AG20443 (cell line): Measurements from ENCODE around the gene DYNLT4.
"Not testable (repeated sequence)": the region's sequence is repeated elsewhere in the genome, so short reads cannot be mapped to it uniquely, and the experiment has no call there.

Experiments
- DNase-seq: peaks from one replicate; pipeline ENCODE4 v3.0.0; 2012; ENCODE audit warnings: low spot score, mixed read lengths

DYNLT4 gene

DNA sequence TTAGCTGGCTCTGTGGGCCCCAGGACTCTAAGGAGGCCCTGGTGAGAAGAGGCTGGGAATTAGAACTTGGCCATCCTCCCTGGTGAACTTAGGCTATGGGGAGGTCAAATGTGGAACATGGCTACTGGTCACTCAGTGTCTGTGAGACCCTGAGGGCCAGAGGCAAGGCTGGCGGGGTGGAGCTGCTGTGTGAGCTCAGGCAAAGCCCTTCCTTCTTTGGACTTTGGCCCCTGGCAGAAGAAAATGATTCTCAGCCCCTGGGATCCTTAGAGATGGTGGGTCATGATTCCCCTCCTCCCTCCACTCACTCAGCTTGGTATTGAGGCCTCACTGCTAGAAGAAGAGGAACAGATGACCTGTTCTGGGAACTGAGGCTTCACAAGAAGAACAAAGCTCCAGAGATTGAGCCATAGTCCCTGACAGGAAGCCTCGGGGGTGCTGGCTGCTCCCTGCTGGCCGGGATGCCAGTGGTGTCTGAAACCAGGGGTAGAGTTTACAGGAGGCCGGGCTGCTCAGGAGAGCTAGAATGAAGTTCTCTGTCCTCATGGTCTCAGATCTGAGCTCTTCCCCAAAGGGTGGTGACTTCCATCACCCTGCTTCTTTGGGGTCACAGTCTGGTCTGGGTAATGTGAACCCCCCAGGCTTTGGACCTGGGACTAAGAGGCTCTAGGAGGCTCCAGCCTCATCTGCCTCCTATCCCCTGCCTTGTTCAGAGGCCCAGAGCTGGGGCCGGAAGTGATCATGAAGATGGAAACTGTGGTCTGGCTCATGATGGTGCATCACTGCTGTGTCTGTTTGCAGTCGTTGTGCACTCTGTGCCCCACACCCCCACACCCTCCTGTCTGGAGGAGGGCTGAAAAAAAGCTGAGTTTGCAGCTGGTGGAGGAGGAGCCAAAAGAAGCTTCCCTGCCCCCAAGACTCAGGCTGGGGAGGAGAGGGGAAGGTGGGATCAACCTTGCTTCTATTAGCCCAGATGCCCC is 2.1 kb upstream of the DYNLT4 start:
- DNase-seq = peak; percentile 50

DNA sequence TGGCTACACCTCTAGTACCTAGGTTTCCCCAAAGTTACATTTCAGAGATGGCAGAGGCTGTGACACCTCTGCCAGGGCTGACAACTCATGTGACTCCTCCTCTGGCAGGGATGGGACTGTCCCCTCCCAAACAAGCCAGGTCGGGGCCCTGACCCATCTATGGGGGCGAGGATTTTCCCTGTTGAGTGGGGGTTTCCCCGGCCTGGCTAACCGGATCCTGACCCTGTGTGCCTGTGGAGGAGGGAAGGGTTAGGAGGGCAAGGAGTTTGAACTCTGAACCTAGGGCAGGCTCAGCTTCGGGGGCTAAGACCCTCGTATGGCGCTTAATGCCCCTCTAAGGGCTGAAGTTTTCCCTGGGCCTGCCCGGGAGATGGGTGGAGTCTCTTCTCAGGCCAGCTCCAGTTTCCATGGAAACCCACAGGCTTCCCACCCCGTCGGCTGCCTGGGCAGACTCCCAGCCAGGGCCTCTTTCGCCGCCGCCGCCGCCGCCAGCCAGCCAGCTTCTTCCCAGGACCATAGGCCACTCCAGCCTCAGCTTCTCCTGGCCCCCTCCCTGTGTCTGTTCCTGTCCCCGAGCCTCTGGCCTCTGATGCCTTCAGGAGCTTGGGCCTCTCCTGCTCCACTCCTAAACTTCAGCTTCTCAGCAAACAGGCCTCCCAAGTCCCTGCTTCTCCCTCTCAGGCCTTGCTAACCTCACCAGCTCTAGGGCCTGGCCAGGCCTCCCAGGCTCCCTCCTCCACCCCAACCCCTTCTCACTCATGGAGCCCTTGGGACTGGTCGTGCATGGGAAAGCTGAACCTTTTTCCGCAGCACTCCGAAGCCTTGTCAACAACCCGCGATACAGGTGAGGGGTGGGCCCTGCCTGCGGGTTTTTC is 1.1 kb upstream of the DYNLT4 start, which contains the start of gene BTBD19:
TSS of gene BTBD19 (plus strand) at position 461 of the 875 bp plus-strand sequence. CDS start at position 759, 298 bp downstream.
- peak; percentile 93 for DNase-seq

DNA sequence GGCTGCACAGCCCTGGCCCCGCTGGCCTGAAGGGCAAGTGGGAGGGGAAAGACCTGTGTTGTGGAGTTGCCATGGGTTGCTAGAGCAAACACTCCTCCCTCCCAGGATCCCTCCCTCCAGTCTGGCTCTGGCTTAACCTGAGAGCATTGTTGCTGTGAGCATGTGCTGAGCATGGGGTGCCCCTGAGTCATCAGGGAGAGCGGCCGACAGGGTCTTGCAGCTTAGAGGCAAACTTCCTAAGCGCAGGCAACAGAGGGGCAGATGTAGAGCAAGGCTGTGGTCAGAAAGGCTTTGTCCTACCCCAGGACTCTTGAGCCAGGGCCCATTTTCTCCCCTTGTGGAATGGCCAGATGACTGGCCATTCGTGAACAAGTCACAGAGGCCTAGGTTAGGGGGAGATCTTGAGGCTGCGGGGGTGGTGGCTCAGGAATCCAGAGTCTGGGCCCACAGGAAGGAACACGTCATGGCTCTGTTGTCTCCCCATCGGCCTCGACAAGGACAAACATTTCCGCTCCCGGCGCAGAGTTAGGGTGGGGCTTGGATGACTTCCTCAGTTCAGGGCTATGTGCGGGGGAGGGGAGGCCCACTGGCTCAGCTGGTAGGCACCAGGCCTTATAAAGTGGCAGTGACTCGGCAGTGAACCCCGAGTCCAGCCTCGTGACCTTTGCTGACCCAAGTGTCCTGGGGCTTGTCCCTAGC is 362 bp upstream of the DYNLT4 start:
- DNase-seq = peak; percentile 93

DNA sequence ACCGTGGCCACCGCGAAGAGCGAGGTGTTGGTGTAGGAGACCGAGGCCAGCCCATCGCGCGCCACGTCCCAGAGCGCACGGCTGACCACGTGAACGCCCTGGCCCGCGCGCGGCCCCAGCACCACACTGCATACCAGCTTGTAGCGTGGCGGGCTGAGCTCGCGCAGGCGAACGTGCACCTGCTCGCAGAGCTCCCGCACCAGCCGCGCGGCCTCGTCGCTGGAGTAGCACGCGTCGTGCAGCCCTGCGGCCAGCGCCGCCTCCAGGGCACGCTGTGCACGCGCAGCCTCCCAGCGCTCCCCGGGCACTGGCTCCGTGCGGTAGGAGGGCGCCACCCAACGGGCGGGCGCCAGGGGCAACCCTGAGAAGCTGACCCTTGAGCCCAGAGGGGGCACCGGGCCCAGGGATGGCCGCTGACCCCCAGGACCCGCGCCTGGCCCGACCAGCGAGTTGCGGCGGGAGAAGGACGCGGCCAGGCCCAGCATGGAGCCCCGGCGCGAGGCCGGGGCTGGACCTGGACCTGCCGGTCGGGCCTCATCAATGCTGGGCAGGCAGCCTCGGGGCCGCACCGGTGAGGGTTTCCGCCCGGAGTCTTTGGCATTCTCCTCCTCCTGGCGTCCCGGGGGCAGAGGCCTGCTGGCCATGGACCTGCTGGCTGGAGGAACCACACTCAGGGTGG is 987 bp downstream of the DYNLT4 start:
- no peak for DNase-seq

DNA sequence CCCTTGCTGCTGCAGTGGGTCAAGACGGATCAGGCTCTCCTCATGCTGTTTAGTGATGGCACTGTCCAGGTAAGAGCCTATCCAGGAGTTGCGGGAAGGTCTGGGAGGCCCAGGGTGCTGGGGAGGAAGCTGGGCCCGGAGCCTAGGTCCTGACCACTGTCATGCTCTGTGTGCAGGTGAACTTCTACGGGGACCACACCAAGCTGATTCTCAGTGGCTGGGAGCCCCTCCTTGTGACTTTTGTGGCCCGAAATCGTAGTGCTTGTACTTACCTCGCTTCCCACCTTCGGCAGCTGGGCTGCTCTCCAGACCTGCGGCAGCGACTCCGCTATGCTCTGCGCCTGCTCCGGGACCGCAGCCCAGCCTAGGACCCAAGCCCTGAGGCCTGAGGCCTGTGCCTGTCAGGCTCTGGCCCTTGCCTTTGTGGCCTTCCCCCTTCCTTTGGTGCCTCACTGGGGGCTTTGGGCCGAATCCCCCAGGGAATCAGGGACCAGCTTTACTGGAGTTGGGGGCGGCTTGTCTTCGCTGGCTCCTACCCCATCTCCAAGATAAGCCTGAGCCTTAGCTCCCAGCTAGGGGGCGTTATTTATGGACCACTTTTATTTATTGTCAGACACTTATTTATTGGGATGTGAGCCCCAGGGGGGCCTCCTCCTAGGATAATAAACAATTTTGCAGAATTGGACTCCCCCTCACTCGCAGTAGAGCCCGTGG is 1.7 kb downstream of the DYNLT4 start:
- no peak for DNase-seq

DNA sequence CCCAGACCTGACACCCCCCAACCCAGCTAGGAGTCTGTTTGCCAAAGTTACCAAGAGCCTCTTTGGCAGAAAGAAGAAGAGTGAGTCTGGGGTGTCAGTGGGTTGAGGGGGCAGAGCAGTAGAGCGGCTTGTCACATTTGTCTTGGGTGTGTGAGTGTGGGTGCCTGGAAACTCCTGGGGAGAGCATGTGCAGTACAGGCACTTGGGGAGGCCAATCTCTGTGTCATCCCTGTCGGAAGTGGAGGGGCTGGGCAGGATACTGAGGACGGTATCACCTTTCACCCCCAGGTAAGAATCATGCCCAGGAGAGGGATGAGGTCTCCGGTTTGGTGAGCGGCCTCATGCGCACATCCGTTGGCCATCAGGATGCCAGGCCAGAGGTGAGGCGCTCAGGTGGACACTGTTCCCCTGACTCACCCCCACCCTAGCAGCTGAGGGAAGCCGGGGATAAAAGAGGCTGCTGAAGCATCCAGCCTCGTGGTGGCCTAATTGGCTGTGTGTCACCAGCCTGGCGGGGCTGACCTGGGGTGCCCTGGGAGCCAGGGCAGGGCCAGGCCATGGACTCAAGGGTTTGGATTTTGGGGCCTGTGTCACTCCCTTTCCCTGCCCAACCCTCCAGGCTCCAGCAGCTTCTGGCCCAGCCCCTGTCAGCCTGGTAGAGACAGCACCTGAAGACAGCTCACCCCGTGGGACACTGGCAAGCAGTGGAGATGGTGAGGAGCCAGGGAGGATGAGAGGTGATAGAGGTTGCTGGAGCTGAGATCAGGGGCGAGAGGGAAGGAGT is 3.6 kb downstream of the DYNLT4 start:
- DNase-seq = no peak

DNA sequence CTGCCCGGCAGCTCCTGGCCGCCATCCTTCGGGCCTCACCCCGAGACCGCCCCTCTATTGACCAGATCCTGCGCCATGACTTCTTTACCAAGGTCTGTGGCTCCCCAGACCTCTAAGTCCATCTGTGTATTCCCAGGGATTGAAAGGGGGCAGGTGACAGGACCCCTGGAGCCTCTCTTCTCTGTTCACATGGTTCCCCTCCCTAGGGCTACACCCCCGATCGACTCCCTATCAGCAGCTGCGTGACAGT is 4.2 kb downstream of the DYNLT4 start:
- DNase-seq = no peak

DNA sequence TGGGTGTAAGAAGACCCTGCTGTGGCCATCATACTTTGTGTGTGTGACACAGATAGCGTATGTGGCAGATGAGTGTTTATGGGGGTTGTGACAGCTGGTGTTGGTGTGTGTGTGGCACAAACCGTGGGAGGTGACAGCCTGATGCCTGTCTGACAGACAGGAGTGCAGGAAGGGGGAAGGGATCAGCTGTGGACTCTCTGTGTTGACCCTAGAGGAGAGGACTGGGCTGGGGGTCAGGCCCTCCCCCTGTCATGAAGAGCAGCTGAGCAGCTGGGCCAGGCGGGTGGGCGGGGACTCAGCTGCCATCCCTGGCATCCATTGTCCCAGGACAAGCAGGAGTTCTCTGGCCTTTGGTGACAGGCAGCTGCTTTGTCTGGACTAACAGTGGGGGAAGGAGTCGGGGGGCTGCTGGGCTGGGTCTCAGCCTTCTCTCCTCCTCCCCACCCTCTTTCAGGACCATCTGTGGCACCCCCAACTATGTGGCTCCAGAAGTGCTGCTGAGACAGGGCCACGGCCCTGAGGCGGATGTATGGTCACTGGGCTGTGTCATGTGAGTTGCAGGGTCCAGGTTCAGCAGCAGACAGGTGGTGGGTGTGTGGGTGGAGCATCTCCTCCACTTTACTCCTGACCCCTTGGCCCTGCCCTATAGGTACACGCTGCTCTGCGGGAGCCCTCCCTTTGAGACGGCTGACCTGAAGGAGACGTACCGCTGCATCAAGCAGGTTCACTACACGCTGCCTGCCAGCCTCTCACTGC is 4.7 kb downstream of the DYNLT4 start:
- no peak for DNase-seq

DNA sequence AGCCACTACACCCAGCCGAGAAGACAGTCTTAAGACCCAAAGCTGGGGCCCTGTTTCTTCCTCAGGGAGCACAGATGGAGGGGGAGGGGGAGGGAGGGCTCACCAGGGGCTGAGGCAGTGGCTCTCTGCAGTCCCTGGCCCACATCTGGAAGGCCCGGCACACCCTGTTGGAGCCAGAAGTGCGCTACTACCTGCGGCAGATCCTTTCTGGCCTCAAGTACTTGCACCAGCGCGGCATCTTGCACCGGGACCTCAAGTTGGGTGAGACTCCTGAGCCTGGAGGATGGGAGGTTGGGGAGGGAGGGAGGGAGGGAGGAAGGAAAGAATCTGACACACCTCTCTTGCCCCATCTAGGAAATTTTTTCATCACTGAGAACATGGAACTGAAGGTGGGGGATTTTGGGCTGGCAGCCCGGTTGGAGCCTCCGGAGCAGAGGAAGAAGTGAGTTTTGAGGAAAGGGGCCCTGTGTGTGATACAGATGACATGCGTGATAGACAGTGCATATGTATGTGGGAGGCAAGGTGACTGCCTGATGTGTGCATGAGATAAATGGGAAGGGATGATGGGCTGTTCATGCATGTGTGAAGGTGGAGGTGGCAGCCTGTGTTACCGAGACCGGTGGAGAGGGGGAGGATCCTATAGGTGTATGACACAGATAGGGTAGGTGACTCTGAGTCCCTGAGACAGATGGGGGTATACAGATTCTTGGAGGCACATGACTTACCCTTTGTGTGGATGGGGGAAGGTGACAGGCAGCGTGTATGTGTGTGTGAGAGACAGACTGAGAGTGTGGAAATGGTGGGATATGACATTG is 5.5 kb downstream of the DYNLT4 start:
- no peak for DNase-seq

DNA sequence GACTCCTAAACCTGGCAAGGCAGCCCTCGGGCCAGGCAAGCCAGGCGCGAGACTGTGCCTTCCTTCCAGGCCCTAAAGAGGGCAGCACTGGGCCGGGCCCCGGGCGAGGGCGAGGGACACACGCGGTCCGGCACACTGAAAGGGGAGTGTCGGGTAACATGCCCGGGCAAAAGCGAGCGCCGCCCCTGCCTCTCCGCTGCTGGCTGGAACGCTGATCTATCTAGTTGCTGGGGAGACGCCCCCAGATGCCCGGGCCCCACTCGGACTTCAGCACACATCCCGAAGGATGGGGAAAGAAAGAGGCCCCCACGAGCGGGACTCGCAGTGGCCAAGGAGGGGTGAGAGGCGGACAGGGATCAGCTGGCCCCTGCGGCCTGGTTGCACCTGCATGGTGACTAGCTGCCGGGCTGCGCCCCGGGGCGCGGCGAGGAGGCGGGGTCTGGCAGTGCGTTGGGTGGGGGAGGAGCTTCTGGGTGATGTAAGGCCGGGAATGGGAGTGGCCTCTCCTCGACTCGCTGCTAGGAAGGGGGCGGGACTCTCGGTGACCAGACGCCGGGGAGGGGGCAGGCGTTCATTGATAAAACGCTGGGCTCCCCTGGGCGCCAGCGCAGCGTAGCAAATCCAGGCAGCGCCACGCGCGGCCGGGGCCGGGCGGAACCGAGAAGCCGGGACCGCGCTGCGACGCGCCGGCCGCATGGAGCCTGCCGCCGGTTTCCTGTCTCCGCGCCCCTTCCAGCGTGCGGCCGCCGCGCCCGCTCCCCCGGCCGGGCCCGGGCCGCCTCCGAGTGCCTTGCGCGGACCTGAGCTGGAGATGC is 7.2 kb downstream of the DYNLT4 start, which contains the start of gene PLK3:
TSS of gene PLK3 (plus strand) at position 608 of the 815 bp plus-strand sequence. CDS start at position 695, 87 bp downstream.
- peak; percentile 97 for DNase-seq

DNA sequence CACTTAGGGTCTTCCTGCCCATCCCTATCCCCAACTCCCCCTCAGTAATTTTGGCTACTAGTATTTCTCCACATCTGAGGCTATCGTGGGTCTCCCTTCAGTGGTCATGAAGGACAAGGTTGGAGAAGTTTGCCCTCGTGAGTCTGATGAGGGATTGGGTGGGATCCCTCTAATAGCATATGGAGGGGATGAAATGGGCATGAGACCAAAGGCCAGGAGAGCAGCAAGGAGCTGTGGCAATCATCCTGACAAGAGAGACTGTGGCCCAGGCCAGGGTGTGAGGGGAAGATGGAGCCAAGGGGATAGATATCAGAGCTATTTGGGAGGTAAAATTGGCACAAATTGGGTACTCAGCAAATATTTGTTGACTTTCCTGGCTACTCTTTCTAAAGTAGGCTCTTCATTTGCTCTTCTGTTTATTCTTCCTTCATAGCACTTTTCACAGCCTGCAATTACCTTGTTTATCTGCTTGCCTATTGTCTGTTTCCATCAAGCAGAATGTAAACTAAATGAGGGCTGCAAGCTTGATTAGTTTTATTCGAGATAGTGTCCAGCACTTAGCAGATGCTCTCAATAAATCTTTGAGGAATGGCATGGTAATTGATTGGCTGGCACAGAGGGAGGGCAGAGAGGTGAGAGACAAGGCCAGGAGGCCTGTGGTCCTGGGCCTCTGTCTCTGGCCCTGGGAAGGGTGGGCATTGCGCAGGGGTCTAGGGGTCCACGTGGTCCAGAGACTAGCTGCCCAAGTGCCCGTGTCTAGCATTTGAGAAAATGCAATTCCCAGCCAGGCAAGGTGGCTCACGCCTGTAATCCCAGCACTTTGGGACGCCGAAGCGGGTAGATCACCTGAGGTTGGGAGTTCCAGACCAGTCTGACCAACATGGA is 8.4 kb downstream of the DYNLT4 start:
- DNase-seq = no peak

DNA sequence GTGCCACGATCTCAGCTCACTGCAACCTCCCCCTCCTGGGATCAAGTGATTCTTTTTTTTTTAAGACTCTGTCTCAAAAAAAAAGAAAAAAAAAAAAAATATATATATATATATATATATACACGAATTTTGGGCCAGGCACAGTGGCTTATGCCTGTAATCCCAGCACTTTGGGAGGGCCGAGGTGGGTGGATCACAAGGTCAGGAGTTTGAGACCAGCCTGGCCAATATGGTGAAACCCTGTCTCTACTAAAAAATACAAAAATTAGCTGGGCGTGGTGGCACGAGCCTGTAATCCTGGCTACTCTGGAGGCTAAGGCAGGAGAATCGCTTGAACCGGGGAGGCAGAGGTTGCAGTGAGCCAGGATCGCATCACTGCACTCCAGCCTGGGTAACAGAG is 9.3 kb downstream of the DYNLT4 start:
- DNase-seq = not testable (repeated sequence)

DNA sequence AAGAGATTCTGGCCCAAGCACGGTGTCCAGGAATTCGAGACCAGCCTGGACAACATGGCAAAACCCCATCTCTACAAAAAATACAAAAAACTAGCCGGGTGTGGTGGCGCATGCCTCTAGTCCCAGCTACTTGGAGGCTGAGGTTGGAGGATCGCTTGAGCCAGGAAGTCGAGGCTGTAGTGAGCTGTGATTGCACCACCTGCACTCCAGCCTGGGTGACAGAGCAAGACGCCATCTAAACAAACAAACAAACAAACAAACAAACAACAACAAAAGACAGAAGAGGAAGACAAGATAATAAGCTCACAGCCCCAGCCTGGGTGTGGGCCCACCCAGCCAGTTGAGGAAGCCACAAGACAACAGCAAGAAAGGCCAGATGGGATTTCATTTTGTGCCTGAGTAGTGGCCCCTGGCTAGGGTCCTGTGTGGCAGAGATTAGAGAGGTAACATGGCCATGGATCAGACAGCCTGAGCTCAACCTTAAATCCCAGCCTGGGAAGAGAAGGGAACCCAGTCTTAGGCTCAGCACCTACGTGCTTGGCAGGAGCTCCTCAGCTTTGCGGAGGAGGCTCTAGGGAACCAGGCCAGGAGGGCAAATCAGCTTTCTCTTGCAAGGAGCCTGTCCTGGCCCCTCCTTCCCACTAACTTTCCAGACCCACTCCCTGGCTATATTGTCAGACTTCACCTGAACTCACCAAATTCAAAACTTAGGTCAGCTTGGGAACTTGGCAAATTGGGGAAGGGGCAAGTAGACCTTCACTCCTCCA is 14.2 kb downstream of the DYNLT4 start:
- DNase-seq = no peak

DNA sequence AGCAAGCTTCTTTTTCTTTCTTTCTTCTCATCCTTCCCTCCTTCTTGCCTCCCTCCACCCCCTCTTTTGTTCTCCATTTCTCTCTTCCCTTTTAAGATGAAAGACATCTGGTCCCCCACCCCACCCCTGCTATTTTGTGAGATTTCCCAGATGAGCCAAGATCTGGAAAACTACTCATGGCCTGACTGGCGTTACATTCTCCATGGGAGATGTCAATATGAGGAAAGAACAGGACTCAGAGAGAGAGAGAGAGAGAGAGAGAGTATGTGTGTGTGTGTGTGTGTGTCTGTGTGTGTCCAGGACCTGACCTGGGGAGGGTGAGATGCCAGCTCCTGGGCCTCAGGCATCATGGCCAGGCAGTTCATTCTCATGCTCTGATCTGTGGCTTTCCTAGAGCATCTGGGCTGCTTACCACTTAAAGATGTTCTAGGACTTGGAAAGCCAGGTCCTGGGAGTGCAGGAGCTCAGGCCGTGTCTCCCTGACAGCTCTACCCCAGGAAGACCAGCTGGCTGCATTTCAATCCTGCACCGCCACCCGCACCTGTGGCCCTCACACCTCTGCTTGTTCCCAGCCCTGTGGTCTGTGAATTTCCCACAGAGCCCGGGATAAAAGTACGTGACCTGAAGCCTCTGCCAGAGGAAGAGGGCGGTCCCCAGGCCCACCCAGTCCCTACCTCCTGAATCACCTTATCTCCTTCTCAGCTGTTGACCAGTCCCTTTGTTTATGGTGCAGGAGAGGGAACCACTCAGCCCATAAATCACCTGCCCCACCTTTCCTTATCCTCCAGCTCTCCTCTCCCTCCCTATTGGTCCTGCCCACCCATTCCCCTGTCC is 16.0 kb downstream of the DYNLT4 start:
- DNase-seq = no peak
